SK-N-SH treated with all-trans-retinoic acid at 6 μM for 48 hours (cell line): ENCODE measurements around the gene ABCA3.

Experiments
- ARNTL ChIP-seq: fragments of 450-650 bp; formaldehyde crosslinking; IDR thresholded peaks from 2 replicates; pipeline ENCODE4 v1.5.0; 2020; ENCODE audit warnings: low read depth, mild to moderate bottlenecking, moderate library complexity, borderline replicate concordance
- CSRNP3 ChIP-seq: fragments of 250-450 bp; sonication (Bioruptor Pico); IDR thresholded peaks from 2 replicates; pipeline ENCODE4 v1.5.1; 2021; ENCODE audit warnings: mild to moderate bottlenecking, moderate library complexity
- PATZ1 ChIP-seq: fragments of 250-450 bp; sonication (Bioruptor Pico); IDR thresholded peaks from 2 replicates; pipeline ENCODE4 v1.8.0; 2020; ENCODE audit warnings: mild to moderate bottlenecking, moderate library complexity, borderline replicate concordance
- POU6F1 ChIP-seq: fragments of 250-450 bp; sonication (Bioruptor Pico); IDR thresholded peaks from 2 replicates; pipeline ENCODE4 v1.8.0; 2021; ENCODE audit warnings: low read depth, mild to moderate bottlenecking, moderate library complexity, borderline replicate concordance
- SNAI2 ChIP-seq: fragments of 250-450 bp; sonication (Bioruptor Pico); IDR thresholded peaks from 2 replicates; pipeline ENCODE4 v1.5.0; 2020; ENCODE audit warnings: mild to moderate bottlenecking, moderate library complexity
- ZNF565 ChIP-seq: fragments of 450-650 bp; formaldehyde crosslinking; conservative IDR thresholded peaks from 2 replicates; pipeline ENCODE4 v1.5.0; 2020; ENCODE audit warnings: low read depth, mild to moderate bottlenecking, moderate library complexity

GRCh38 chr16:2275476-2276367, 64.8 kb downstream of the ABCA3 start:
- TF ChIP-seq SNAI2 (no peak), CSRNP3 (CRISPR knock-in tag) (no peak), ARNTL (CRISPR knock-in tag) (no peak), POU6F1 (CRISPR knock-in tag) (no peak), PATZ1 (CRISPR knock-in tag) (no peak), ZNF565 (CRISPR knock-in tag) (no peak)
